T-helper 17 cell (primary cell): ENCODE results near the gene TRIP10. TPM values are rescaled to one million over a fixed set of nuclear protein-coding genes. Genes with fewer than 3 reads are reported as not detected.

Experiments used
- ATAC-seq: fragments of 150-1000 bp; cut with Tn5 transposase; 2 replicates; pipeline ENCODE4 v1.10.0; 2021; ENCODE audit warnings: mild to moderate bottlenecking, moderate library complexity
- DNase-seq, 3 donors: peaks; one replicate each; pipeline versions ENCODE4 v3.0.0 to v3.0.0-alpha.2; 2020 to 2021
- H3K9me3 ChIP-seq: one replicate; pipeline ENCODE4 v1.7.0; 2013; ENCODE audit warnings: low read length, mild to moderate bottlenecking; ENCODE audit not compliant: control insufficient read depth, poor library complexity, severe bottlenecking
- H3K27ac Mint-ChIP-seq: one replicate; pipeline ENCODE4 v1.8.0; 2022; ENCODE audit warnings: mild to moderate bottlenecking, moderate library complexity, mixed read lengths
- H3K27me3 Mint-ChIP-seq: one replicate; pipeline ENCODE4 v1.8.0; 2022; ENCODE audit warnings: mixed read lengths
- H3K36me3 Mint-ChIP-seq: one replicate; pipeline ENCODE4 v1.8.0; 2022; ENCODE audit warnings: low read depth, mixed read lengths
- H3K4me1 Mint-ChIP-seq: one replicate; pipeline ENCODE4 v1.8.0; 2022; ENCODE audit warnings: mild to moderate bottlenecking, mixed read lengths
- H3K4me3 Mint-ChIP-seq: one replicate; pipeline ENCODE4 v1.8.0; 2022; ENCODE audit warnings: mild to moderate bottlenecking, moderate library complexity, mixed read lengths
- total RNA-seq, 4 donors: library from RNA in 2 of 4; stranded (reverse) in 2 of 4; gene quantifications; one replicate each; pipeline ENCODE4 v1.2.3 and lab custom pipeline; 2022 to 2026

TRIP10 gene
- total RNA-seq, 2 donors from 2014 or later = 0.92 to 3.3 TPM

DNA sequence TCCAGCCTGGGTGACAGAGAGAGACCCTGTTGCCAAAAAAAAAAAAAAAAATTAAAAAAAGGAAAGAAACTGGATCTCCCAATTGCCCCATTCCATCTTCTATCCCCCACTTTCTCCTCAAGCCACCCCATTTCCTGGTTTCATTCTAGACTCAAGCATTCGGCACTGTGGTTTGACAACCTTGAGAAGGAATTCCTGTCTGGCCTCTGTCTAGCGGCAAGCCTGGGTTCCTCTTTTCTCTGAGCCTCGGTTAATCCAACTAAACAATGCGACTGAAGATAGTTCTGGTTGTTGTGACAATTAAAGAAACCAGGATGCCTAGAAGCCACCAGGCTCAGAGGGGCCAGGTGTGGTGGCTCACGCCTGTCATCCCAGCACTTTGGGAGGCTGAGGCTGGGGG is 15.7 kb upstream of the TRIP10 start:
- Mint-ChIP-seq H3K36me3 (peaks cover 3% of the 10 kb centered on the region), H3K27ac (no peak overlapping the region), H3K4me1 (peaks cover 19% of the 10 kb centered on the region), H3K4me3 (no peak overlapping the region), H3K27me3 (no peaks in the 10 kb centered on the region)
- ATAC-seq = no peak
- no peak for DNase-seq
- H3K9me3 ChIP-seq = no peaks in the 10 kb centered on the region

DNA sequence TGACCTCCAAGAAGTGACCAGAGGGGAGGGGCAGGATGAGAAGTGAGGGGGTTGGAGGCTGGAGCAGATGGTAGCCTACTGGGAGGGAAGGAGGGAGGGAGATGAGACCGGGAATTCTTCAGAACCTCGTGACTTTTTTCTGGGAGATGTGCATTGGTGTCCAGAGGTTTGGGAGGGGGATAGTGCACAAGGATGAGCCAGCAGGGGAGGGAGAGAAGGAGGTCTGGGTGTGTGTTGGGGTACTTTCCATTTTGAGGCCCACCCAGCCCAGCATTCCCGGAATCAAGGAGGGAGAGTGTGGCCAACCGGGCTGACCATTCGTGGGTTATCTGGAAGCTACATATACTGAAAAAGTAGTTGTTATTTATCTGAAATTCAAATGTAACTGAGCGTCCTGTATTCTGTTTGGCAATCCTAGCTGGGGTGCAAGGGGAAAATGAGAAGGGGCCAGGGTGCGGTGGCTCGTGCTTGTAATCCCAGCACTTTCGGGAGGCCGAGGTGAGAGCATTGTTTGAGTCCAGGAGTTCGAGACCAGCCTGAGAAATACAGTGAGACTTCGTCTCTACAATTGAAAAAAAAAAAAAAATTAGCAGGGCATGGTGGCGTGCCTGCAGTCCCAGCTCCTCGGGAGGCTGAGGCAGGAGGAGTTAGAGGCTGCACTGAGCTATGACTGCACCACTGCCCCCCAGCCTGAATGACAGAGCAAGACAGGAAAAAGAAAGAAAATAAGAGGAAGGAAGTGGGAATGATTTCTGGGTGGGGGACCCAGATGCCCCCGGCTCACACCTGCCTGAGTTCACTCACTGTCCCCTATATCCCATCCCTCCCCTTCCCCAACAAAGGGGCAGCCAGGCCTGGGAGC is 14.6 kb upstream of the TRIP10 start:
- H3K9me3 ChIP-seq = no peaks in the 10 kb centered on the region
- no peak overlapping the region for H3K27ac Mint-ChIP-seq

DNA sequence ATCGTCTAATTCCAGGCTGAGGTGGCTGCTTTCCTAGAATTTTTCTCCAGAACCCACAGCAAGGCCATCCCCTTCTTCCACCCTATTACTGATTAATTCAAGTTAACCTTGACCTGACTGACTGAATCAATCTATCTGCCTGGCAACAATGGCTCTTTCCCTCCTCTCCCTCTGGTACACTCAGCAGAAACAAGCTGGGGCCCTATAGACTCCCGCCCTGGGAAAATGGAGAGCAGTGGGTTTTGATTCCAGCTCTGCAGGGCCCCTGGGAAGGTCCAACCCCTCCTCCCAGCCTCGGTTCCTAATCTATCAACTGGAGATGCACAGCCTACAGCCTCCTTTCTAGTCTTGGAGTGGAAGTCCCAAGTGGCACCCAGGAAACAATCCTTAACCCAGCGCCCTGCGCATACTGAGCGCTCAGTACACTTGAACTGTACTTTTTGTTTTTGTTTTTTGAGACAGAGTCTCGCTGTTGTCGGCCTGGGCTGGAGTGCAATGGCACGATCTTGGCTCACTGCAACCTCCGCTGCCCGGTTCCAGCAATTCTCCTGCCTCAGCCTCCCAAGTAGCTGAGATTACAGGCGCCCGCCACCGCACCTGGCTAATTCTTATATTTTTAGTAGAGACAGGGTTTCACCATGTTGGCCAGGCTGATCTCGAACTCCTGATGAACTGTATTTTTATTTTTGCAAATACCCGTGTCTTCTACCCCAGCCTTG is 13.8 kb upstream of the TRIP10 start:
- DNase-seq = no peak
- Mint-ChIP-seq H3K4me1 (peaks cover 12% of the 10 kb centered on the region), H3K4me3 (no peak overlapping the region), H3K36me3 (no peaks in the 10 kb centered on the region), H3K27me3 (no peaks in the 10 kb centered on the region), H3K27ac (no peak overlapping the region)
- H3K9me3 ChIP-seq = no peaks in the 10 kb centered on the region
- no peak for ATAC-seq

More for the DNA sequence above, 14.6 kb upstream of the TRIP10 start:
- H3K36me3 Mint-ChIP-seq = no peaks in the 10 kb centered on the region
- DNase-seq = no peak
- peaks cover 15% of the 10 kb centered on the region for H3K4me1 Mint-ChIP-seq
- no peak overlapping the region for H3K4me3 Mint-ChIP-seq
- no peak for ATAC-seq
- no peaks in the 10 kb centered on the region for H3K27me3 Mint-ChIP-seq

DNA sequence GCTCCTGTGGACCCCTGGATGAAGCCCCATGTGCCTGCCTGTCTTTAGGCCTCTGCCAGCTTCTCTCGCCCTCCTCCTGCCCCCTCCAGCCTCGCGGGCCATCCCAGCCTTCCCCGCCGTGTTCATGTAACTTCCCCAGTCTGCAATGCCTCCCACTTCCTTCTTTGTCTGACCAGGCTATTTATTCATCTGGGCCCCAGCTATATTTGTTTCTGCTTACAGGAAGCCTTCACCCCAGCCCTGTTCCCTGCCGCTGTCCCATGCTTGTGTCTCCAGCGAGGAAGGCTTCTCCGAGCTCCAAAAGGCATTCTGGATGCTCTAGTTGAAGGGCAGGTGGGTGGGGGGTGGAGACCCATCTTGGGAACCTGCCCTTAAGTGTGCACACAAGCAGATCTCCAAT is 11.1 kb upstream of the TRIP10 start:
- DNase-seq (no peak), ATAC-seq (no peak)
- Mint-ChIP-seq H3K27me3 (no peaks in the 10 kb centered on the region), H3K36me3 (peaks cover 6% of the 10 kb centered on the region), H3K4me3 (no peak overlapping the region), H3K4me1 (peaks cover 13% of the 10 kb centered on the region), H3K27ac (peak overlapping the region; percentile 71)
- H3K9me3 ChIP-seq = no peaks in the 10 kb centered on the region

DNA sequence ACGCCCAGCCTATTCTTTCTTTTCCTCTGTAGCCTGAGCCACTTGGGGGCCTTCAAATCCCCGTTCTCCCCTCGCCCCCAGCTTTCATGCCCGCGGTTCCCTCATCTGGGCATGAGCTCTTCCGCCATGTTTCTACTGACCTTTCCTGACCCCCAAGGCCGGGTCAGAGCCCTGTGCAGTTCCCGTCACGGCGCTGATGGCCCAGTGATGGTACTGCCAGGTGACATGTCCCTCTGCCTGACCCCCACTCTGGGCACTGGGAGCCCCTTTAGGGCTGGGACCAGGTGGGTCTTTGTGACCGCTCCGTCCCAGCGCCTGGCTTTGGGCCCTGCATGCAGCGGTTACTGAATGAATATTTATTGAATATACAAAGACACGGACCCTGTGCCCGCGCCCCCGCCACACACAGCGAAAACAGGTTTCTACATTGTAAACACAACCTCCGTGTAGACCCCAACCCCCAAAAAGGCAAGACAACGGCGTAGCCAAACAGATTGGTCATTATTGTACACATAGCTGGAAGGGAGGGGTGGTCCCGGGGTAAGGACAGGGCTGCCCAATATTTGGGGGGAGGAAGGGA is 9.8 kb upstream of the TRIP10 start:
- H3K9me3 ChIP-seq = no peaks in the 10 kb centered on the region
- Mint-ChIP-seq H3K36me3 (peaks cover 6% of the 10 kb centered on the region), H3K27ac (no peak overlapping the region), H3K4me1 (peaks cover 12% of the 10 kb centered on the region), H3K27me3 (no peaks in the 10 kb centered on the region), H3K4me3 (no peak overlapping the region)
- no peak for DNase-seq
- ATAC-seq = no peak

DNA sequence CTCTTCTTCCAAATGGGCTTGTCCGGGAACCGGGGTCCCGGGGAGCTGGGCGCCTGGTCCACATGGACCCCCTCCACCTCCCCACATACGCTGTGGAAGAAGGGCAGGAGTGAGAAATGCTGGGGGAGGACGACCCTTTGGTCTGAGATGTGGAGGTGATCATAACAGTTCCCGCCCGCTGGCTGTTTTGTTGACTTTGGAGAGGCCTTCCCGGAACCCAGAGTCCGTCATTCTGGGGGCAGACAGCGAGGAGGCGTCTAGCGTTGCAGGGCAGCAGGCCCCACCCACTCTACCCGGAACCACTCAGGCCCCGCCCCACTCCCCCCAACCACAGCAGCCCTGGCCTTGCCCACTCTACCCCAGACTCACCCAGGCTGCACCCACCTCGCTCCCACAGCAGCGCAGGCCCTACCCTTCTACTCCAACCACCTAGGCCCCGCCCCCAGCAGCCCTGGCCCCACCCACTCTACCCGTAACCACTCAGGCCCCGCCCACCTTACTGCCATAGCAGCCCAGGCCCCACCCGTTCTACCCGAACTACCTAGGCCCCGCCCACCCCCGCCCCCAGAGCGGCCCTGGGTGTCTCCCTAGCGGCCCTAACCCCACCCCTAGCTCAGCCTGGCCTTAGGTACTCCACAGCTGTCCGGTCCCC is 9.2 kb upstream of the TRIP10 start:
- DNase-seq (no peak), ATAC-seq (peak; percentile 49)
- no peak overlapping the region for H3K4me3 Mint-ChIP-seq
- H3K4me1 Mint-ChIP-seq = peaks cover 8% of the 10 kb centered on the region
- H3K36me3 Mint-ChIP-seq = peaks cover 6% of the 10 kb centered on the region
- no peak overlapping the region for H3K27ac Mint-ChIP-seq
- no peaks in the 10 kb centered on the region for H3K9me3 ChIP-seq
- H3K27me3 Mint-ChIP-seq = no peaks in the 10 kb centered on the region

DNA sequence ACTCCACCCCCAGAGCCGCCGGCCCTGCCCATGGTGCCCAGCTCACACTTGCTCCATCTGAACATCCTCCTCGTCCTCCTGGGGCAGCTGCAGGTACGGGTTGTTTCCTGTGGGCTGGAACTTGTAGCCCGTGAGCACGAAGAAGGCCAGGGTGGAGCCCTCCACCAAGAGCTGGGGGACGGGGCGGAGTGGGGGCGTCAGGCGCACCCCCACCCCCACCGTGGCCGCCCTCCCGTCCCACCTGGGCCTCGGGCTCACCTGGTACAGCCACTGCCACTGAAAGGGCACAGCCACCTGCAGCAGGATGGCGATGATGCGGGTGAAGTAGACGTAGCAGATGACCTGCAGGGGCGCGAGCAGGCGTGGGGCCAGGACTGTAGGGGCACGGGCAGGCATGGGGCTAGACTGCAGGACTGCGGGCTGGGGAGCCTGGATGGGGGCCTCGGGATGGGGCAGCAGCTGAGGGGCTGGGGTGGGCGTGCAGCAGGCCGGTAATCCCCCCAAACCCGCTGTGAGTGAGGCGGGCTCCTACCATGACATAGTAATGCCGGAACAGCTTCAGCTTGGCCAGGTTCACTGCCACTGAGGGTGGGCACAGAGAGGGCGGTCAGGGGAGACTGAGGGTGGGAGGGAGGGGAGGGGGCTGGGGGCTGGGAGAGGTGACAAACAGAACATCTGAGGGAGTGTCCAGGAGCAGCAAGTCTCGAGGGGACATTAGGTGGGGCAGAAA is 8.4 kb upstream of the TRIP10 start:
- no peak overlapping the region for H3K27ac Mint-ChIP-seq
- no peaks in the 10 kb centered on the region for H3K27me3 Mint-ChIP-seq
- no peak overlapping the region for H3K4me3 Mint-ChIP-seq
- DNase-seq (no peak), ATAC-seq (no peak)
- H3K36me3 Mint-ChIP-seq = peaks cover 6% of the 10 kb centered on the region
- no peaks in the 10 kb centered on the region for H3K9me3 ChIP-seq
- H3K4me1 Mint-ChIP-seq = peaks cover 12% of the 10 kb centered on the region

DNA sequence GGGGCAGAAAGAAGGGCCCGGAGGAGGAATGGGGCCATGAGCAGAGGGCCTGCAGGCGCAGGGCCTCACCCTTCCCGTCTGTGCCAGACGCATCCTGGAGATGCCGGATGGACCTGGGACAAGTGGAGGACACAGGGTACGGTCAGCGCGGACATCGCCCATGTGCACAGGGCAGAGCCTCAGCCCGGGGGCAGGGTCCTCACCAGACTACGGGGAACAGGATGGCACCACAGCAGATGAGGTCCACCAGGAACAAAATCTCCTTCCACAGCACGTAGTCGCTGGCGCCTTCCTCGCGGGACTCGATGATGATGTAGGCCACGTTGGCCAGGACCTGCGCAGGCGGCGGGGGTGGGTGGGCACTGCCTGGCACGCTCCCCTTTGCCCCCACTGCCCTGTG is 7.7 kb upstream of the TRIP10 start:
- Mint-ChIP-seq H3K27ac (no peak overlapping the region), H3K4me3 (no peak overlapping the region), H3K36me3 (peaks cover 6% of the 10 kb centered on the region), H3K4me1 (peaks cover 15% of the 10 kb centered on the region), H3K27me3 (no peaks in the 10 kb centered on the region)
- H3K9me3 ChIP-seq = no peaks in the 10 kb centered on the region
- DNase-seq (no peak), ATAC-seq (no peak)

DNA sequence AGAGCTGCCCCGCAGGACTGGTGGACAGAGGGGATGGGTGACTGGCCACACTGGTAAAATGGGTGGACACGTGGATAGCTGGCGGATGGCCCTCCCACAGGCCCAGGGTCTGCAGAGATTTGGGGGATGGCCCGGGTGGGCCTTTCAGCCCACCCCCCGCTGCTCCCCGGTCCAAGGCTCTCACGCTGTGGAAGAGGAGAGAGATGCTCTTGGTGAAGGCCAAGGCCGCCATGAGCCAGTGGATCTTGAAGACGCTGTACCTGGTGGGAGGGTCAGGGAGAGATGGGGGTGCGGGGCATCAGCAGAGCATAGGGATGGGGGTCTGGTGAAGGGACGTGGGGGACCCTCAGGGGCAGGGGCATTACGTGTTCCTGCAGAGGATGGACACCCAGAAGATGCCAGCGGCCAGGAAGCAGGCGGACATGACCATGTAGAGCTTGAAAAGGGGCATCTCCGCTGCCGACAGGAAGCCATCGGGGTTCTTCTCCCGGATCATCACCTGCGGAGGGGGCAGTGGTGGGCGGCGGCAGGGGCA is 6.6 kb upstream of the TRIP10 start:
- H3K27me3 Mint-ChIP-seq = no peaks in the 10 kb centered on the region
- peaks cover 20% of the 10 kb centered on the region for H3K4me1 Mint-ChIP-seq
- H3K4me3 Mint-ChIP-seq = no peak overlapping the region
- peaks cover 6% of the 10 kb centered on the region for H3K36me3 Mint-ChIP-seq
- H3K9me3 ChIP-seq = no peaks in the 10 kb centered on the region
- no peak for ATAC-seq
- no peak for DNase-seq
- no peak overlapping the region for H3K27ac Mint-ChIP-seq

DNA sequence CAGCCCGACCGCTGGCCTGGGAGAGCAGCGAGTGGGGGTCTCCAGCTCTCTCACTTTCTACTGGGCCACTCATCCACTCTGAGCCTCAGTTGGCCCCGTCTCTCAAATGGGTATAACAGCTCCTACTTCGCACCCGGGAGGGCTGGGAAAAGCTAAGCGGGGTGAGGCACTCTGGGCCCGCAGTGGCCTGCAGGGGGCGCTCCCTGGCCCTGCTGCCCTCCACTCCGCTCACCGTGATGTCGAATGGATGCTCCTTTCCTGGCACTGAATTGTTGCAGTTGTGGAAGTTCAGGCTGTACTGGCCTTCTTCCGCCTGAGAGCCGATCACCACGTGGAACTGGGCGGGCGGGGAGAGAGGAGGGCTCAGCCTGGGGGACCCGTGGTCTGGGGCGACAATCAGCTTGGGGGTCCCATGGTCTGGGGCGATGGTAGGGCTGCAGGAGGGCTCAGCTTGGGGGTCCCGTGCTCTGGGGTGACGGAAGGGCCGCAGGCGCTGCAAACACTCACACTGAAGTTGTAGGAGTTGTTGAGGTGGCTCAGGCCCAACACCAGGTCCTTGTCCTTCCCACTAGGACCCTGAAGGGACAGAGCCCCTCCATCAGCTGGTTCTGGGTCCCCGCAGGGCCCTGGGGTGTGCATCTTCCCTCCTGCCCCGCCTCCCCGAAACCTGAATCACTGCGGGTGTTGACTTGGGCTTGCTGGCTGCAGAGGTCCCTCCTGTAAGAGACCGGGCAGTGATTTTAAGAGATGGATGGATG is 6.0 kb upstream of the TRIP10 start:
- H3K9me3 ChIP-seq = no peaks in the 10 kb centered on the region
- no peak overlapping the region for H3K27ac Mint-ChIP-seq
- peaks cover 24% of the 10 kb centered on the region for H3K4me1 Mint-ChIP-seq
- no peak overlapping the region for H3K4me3 Mint-ChIP-seq
- ATAC-seq (no peak), DNase-seq (no peak)
- peaks cover 6% of the 10 kb centered on the region for H3K36me3 Mint-ChIP-seq
- no peaks in the 10 kb centered on the region for H3K27me3 Mint-ChIP-seq

DNA sequence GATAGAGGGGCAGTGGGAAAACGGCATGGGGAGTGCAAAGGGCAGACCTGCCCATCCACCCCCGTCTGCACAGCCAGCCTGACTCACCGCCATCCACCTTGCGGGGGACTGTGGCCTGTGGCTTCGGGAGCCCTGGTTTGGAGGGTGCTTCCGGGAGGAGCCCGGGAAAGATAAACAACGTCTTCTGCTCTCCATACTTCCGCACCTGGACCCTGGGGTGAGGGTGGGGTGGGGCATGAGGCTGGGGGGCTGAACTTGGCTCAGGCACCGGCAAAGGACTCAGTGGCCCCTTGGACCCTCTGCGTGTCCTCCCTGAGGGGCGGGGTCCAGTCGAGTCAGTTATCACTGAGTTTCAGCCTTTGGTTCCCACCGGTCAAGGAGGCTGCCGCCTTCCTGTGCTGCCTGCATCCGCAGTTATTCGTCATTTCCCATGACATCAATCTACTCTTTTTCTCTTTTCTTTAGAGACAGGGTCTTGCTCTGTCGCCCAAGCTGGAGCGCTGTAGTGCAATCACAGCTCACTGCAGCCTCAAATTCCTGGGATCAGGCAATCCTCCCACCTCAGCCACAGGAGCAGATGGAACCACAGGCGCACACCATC is 5.3 kb upstream of the TRIP10 start:
- no peak for ATAC-seq
- DNase-seq = no peak
- H3K9me3 ChIP-seq = no peaks in the 10 kb centered on the region
- Mint-ChIP-seq H3K4me1 (peaks cover 30% of the 10 kb centered on the region), H3K27ac (no peak overlapping the region), H3K27me3 (no peaks in the 10 kb centered on the region), H3K4me3 (peak overlapping the region; percentile 21), H3K36me3 (peaks cover 6% of the 10 kb centered on the region)
